Caki2 (cell line): ENCODE data around the gene MAB21L4. TPM values are rescaled to one million over a fixed set of nuclear protein-coding genes. Genes with fewer than 3 reads are reported as not detected.

Experiments
- DNase-seq: peaks from one replicate; pipeline ENCODE4 v3.0.0-alpha.2; 2015; ENCODE audit warnings: low read depth
- in situ Hi-C: cut with HindIII; loops from 2 replicates; pipeline ENCODE4 v1.10.0; 2016; ENCODE audit warnings: low sequenced_read_pairs, low pct_unique_long_range_greater_than_20kb, mixed read lengths
- total RNA-seq: library from RNA; depleted of rRNA; stranded (reverse); fragments of >200 nt; shearing (Covaris generic); gene quantifications from 2 replicates; pipeline ENCODE4 v1.2.3, GENCODE V29; 2014; ENCODE audit warnings: low replicate concordance

MAB21L4 gene
- total RNA-seq, 1 experiment from 2014 or later, result not detected

DNA sequence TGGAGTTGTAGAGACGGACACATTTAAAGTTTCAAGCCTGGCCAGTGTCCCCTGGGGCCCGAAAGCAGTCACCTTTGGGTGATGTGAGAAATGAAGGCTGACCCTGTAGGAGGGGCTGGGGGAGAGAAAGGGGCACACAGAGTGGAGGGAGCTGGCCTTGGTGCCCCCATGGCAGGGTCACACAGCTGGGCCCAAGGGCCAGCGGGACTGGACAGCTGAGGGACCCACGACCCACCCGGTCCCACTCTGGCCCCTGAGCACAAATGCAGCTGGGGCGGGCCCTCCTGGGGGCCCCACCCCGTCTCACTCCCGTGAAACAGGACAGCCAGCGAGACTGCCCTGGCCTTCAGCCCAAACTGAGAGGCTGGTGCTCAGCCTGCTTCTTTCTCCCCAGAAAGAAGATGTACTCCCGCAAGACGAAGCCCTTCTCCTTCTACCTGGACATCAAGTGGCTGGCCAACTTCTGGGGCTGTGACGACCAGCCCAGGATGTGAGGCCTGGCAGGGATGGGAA, 21.2 kb downstream of the MAB21L4 start:
- in situ Hi-C loops, result no loop called here
- DNase-seq, result no peak

- no peak for DNase-seq
- in situ Hi-C loops, result no loop called here
Observed at GRCh38 chr2:240873805-240874714, 21.9 kb downstream of the MAB21L4 start.

- in situ Hi-C loops, result no loop called here
- no peak for DNase-seq
Observed at GRCh38 chr2:240873098-240873788, 22.7 kb downstream of the MAB21L4 start.

DNA sequence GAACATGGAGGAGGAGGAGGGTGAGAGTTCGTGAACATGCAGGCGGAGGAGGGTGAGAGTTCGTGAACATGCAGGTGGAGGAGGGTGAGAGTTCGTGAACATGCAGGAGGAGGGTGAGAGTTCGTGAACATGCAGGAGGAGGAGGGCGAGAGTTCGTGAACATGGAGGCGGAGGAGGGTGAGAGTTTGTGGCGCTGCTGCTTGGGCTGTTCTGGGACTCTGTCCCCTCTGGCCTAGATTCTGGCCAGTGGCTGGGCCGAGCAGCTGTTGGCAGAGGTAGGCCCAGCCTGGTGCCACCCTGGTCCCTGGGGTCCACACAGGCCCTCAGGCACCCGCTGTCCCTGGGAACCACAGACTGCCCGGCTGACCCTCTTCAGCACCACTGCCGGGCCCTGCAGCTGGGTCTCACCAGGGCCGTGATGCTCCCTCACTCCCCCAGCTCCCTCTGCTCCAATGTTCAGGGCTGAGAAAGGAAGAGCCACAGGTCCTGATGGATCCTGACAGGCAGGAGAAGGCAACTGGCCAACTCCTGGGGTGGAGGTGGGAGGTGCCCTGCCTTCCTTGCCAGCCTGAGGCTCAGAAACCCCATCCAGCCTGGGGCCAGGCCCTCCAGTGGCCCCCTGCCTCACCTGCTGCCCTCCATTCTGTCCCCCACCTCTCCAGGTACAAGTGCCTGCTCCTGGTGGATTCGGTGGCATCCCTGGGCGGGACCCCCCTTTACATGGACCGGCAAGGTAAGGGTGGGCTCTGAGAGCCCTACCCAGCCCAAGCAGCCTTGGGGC, 23.4 kb downstream of the MAB21L4 start:
- in situ Hi-C loops, result no loop called here

DNA sequence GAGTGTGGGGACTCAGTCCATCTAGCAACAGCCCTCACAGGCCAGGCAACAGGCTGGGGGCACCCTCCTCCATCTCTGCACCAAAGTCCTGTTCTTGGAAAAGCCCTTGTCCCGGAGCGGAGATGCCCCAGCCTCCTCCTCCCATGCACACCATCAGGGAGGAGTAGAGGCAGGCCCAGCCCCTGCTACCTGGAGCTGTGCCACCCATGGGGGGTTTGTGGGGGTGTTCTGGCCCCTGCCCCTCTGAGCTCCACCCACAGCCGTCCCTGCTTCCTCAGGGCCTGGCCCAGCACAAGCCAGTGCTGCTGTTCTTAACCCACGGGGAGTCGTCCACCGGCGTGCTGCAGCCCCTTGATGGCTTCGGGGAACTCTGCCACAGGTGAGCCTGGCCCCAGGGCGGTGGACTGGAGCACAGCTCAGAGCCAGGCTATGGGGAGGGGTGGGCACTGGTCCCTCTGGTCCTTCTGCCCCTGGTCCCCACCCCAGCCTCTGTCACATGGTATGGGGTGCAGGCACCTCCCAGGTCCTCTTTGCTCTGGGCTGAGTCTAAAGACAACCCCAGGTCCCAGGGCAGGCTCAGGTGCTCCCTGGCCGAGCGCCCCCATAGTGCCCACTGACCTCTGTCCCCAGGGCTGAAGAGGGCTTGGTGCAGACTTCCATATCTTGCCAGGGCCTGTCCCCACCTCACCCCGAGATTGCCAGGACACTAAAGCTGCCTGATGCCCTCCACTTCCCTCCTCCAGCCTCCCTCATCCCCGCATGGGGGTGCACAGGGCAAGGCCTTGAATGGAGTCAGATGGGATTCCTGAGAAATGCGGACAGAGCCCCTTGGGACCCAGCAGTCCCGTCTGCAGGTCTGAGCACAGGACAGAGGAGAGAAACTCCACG, 24.6 kb downstream of the MAB21L4 start:
- DNase-seq, result no peak
- in situ Hi-C loops, result no loop called here

More for the DNA sequence above, 23.4 kb downstream of the MAB21L4 start:
- no peak for DNase-seq

GRCh38 chr2:240869956-240870875, 25.7 kb downstream of the MAB21L4 start:
- in situ Hi-C loops, result no loop called here
- no peak for DNase-seq

DNA sequence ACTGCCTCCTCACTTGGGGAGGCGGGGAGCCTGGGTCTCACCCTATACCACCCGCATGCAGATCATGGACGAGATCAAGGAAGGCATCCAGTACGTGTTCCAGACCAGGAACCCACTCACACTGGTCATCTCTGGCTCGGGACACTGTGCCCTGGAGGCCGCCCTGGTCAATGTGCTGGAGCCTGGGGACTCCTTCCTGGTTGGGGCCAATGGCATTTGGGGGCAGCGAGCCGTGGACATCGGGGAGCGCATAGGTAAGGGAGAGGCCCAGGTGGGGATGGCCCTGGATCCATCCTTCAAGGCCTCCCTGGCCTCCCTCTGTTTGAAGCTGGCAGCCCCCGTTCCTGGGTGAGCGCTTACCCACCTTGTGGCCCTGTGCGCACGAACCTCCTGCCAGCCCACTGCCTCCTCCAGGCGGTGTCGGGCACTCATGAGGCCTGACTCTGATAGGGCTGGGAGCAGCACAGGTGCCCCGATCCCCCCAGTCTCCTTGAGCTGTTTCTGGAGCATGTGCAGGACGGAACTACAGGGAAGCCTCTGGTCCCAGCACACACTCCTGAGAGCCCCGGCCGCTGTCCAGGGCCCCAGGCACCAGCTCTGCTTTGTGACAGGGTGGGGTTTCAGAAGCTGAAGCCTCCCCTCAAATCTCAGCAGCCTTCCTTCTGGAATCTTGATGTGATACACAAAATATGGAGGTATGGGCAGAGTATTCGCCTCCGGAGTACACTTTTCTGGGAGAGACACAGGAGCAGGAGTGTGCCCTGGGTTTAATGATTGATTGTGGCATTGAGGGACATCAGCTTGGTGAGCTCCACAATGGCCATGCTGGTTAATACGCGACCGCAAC, 26.6 kb downstream of the MAB21L4 start:
- in situ Hi-C loops, result no loop called here
- DNase-seq, result no peak

GRCh38 chr2:240868286-240869108, 27.5 kb downstream of the MAB21L4 start, which contains the start of gene AGXT:
Gene AGXT (plus strand): TSS chr2:240868824. CDS start chr2:240868866, 42 bp downstream.
- no peak for DNase-seq
- in situ Hi-C loops, result no loop called here

GRCh38 chr2:240865391-240865790, 30.6 kb downstream of the MAB21L4 start:
- in situ Hi-C loops, result no loop called here
- DNase-seq, result no peak

DNA sequence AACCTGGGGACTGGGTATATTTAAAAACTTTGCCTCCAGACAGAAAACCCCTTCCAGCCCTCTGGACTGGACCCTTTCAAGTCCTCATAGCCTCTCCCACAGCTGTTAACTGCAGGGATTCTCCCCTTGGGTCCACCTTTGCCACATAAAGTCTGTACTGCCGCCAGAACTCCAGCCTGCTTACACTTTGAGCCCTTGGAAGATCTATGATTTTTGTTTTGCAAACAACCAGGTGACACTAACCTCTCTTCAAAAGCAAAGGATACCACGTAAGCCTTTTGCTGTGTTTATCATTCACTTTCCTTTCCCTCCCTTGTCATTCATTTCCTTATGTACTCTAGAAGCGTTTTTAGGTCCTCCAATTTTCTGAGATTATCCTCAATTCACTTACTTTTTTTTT, 31.5 kb downstream of the MAB21L4 start:
- no peak for DNase-seq
- in situ Hi-C loops, result no loop called here

GRCh38 chr2:240861547-240861946, 34.4 kb downstream of the MAB21L4 start:
- in situ Hi-C loops, result no loop called here
- no peak for DNase-seq

- in situ Hi-C loops, result no loop called here
- no peak for DNase-seq
Observed at GRCh38 chr2:240858871-240859270, 37.1 kb downstream of the MAB21L4 start.

GRCh38 chr2:240858321-240858720, 37.6 kb downstream of the MAB21L4 start:
- no peak for DNase-seq
- in situ Hi-C loops, result no loop called here

DNA sequence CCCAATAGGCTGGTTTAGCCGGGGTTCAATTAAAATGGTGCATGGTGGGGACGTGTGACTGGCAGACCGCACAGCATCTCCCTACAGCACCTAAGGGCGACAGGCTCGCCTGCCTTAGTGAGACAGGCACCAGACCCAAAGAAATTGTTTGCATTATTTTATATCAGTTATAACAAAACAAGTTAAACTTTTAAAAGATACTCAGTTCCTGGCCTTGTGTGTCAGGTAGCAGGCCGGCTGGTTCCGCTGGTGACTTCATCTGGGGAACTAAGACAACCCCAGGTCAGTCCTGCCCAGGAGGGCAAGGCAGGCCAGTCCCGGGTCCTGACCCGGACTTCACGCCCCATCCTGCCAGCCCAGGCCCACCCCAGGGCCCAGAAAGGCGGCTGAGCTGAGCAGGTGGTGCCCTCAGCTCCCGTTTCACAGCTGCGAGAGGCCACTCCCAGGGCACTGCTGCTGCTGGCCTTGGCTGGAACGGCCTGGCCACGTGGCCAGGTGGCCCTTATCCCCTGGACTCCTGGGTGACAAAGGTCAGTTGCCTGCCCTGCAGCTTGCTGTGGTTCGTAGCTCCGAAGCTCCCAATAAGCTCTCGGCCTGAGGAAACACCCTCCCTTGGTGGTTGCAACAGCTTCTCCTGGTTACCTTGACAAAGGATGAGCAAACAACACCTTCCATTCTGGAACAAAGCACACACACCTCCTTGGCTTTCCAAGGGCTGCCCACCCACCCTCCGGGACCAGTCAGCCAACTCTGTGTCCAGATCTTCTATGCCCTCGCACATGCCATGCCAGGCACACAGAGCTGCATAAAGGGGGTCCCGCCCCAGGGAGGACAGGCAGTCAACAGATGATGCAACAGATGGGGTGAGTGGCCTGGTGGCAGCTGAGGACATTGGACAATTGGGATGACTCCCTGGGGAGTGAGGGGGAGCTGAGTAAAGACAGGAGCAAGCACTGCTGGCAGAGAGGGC, 38.6 kb downstream of the MAB21L4 start:
- in situ Hi-C loops, result no loop called here
- DNase-seq, result no peak
